Activated CD8-positive, alpha-beta memory T cell treated with anti-CD3 and anti-CD28 coated beads, Interleukin-2, amount 50 U/mL, for 24 hours (primary cell): ENCODE measurements around the gene DNAJC27.
"Not testable (repeated sequence)": the region's sequence is repeated elsewhere in the genome, so short reads cannot be mapped to it uniquely, and the experiment has no call there.

Source experiments
- DNase-seq: peaks from one replicate; pipeline ENCODE4 v3.0.0-alpha.2; 2020; ENCODE audit errors: extremely low read depth

DNAJC27 gene

GRCh38 chr2:24971536-24972314 is at the start of gene DNAJC27:
DNAJC27 (minus strand) TSS chr2:24971955; CDS start chr2:24971904, 51 bp downstream.
- DNase-seq, result peak; percentile 92

DNA sequence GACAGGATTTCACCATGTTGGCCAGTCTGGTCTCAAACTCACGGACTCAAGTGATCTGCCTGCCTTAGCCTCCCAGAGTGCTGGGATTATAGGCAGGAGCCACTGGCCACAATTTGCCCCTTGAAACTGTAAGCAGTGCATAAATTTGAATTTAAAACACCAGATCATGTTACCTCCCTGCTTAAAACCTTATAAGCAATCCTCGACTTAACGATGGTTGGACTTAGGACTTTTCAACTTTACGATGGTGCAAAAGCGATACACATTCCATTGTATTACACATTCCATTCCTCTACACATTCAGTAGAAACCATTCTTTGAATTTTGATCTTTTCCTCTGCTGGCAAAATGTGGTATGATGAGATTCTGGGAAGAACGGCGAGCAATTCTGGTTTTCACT is 46.9 kb upstream of the DNAJC27 start:
- DNase-seq, result no peak

GRCh38 chr2:25014631-25015030 is 42.9 kb upstream of the DNAJC27 start:
- no peak for DNase-seq

DNA sequence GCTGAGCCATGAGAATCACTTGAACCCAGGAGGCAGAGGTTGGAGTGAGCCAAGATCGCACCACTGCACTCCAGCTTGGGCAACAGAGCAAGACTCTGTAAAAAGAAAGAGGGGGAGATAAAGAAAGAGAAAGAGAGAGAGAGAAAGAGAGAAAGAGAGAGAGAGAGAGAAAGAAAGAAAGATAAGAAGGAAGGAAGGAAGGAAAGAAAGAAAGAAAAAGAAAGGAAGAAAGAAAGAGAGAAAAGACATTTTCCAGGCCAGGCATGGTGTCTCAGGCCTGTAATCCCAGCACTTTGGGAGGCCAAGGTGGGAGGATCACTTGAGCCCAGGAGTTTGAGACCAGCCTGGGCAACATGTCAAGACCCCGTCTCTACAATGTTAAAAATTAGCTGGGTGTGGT is 39.6 kb upstream of the DNAJC27 start:
- DNase-seq, result not testable (repeated sequence)

DNA sequence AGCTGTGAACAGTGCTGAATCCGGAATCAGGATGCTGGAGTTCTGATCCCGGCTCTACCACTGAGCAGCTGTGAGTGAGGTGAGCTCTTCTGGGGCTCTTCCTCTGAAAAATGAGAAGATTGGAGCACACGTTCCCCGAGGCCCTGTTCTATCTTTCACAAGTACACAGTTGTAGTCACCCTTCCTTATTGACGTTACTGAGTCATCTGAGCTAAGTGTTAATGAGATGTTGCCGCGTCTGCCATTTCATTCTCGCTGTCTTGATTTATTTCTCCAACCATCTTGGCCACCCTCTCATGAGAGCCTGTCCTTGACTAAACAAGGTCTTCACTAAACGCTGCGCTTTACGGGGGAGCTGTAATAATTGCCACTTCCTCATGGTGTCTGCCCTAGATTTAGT is 38.2 kb upstream of the DNAJC27 start:
- no peak for DNase-seq

- DNase-seq, result no peak
Observed at GRCh38 chr2:25002066-25002465, 30.3 kb upstream of the DNAJC27 start.

DNA sequence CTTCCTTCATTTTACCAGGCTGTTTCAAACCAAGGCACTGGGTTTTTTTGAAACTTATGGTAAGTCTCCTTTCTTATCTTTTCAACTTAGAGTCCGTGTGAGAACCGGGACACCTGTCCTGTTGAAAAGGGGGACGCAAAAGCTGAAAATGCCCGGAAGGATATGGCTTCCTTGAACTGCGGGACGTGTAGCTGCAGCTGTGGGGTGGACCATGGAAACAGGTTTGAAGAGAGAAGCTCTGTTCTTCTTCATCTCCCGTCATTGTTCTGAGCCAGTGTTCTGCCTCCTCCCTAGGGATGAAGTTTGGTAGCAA is 29.5 kb upstream of the DNAJC27 start:
- no peak for DNase-seq

DNA sequence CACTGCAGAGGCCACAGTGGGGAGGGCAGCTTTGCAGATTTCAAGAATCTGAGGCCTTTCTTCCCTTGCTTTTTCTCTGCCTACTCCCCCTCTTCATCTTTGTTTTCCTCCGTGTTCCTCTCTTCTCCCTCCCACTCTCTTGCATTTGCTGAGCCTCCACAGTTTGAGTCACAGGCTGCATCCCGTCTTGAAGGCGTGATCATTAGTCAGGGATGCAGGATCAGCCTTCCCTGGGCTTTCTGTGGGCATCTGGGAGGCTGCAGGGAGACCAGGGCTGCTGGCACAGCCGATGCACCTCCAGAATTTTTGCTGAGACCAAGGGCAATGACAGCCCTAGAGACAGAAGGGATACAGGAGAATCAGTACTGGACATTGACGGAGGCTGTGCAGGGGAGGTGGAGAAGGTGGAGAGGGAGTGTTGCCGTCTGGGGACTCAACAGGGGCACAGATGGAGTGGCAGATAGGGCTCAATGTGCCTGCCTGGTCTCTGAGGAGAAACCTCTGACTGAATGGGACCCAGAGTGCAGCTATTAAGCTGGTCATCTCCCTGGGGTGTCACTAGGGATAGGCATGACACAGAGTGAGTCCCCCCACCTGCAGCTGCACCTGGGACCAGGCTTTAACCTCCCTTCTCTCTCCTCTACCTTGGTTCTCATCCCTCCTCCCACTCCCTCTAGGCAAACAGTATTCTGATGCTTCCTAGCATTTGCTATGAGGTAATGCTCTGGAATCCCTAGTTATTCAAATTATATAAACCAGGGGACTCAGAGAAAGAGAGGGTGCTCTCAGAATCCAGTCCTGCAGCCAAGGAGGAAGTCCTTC is 29.0 kb upstream of the DNAJC27 start:
- no peak for DNase-seq

- DNase-seq, result no peak
Observed at GRCh38 chr2:25000036-25000435, 28.3 kb upstream of the DNAJC27 start.

DNA sequence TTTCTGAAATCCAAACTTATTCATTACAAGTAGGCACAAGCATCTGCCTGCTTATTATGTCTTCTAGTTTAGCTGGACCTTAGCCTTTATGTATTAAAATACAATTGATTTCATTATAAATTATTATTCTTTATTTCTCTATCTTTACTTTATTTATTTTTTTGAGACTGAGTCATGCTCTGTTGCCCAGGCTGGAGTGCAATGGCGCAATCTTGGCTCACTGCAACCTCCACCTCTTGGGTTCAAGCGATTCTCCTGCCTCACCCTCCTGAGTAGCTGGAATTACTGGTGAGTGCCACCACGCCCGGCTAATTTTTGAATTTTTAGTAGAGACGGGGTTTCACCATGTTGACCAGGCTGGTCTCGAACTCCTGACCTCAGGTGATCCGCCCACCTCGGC is 27.3 kb upstream of the DNAJC27 start:
- DNase-seq, result not testable (repeated sequence)

- no peak for DNase-seq
Observed at GRCh38 chr2:24994146-24994724, 22.5 kb upstream of the DNAJC27 start.

GRCh38 chr2:24993406-24994145 is 21.8 kb upstream of the DNAJC27 start:
- no peak for DNase-seq

GRCh38 chr2:24986372-24986771 is 14.6 kb upstream of the DNAJC27 start:
- DNase-seq, result no peak

DNA sequence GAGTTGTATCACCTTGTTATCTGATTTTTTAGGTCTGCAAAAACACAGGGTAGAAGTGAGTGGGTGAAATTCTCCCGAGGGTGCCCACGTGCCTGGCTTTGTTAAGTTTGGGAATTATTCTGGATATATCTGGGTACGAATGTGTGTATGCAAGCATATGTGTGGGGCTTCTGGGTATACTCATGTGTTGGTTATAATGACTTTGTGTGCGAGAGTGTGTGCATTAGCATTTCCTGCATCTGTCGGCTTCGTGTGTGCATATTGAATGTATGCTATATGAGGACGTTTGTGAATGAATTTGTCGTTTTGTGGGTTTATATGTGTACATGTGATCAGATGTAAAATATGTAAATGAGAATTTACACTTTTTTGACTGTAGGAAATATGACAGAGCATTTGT is 13.8 kb upstream of the DNAJC27 start:
- DNase-seq, result no peak

GRCh38 chr2:24984912-24985311 is 13.2 kb upstream of the DNAJC27 start:
- DNase-seq, result no peak

DNA sequence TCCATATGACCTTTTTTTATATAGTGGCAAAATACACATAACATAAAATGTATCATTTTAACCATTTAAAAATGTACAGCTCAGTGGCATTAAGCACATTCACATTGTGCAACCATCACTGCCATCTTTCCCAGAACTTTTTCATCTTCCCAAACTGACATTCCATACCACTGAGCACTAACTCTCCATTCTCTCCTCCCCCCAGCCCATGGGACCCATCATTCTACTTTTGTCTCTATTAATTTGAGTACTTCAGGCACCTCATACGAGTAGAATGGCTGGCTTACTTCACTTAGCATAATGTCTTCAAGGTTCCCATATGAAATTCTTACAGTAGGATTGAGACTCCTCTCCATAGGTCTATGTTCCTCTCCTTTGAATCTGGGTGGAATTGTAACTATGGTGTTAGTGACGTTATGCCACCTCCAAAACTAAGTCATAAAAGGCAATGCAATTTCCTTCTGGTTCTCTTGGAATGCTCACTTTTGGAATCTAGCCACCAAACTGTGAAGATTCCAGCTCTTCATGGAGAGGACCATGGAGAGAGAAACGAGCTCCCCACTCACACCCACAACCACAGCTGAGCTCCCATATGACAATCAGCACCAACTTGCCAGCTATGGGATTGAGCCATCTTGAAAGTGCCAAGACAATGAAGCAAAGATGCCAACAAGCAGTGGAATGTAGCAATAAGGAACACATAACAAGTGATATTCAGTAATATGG is 9.8 kb upstream of the DNAJC27 start:
- DNase-seq, result no peak

GRCh38 chr2:24978661-24979060 is 6.9 kb upstream of the DNAJC27 start:
- no peak for DNase-seq

GRCh38 chr2:24977631-24978030 is 5.9 kb upstream of the DNAJC27 start:
- no peak for DNase-seq

DNA sequence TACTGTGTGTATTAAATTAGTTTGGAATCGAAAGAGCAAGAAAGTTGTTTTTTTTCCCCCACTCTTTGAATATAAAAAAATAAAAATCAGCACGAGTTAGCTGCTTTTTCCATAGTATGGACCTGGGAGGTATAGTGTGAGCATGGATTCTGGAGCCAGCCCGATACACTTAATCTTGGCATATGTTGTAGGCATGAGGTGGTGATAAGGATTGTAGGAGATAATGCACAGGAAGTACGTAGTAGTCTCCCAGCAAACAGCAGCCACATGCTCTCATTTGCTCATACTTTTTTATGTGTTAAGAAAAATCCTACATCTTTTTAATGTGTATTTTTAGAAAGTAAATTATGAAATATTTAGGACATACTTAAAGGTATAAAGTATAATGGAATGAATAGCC is 2.1 kb upstream of the DNAJC27 start:
- DNase-seq, result no peak

- DNase-seq, result no peak
Observed at GRCh38 chr2:24972315-24972961, 683 bp upstream of the DNAJC27 start.

DNA sequence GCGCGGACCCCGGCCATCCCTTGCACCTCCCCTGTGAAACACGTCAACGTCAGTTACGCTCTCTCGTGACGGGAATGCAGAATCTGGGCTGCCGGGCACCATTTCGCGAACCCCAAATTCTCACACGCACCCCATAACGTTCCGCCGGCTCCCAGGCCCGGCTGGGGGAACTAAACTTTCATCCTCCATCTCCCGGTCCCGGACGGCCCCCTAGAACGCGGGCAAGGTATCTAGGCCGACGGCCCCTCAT is 544 bp downstream of the DNAJC27 start:
- no peak for DNase-seq
